Measurements from ENCODE around the gene SPTB.

Gene SPTB

DNA sequence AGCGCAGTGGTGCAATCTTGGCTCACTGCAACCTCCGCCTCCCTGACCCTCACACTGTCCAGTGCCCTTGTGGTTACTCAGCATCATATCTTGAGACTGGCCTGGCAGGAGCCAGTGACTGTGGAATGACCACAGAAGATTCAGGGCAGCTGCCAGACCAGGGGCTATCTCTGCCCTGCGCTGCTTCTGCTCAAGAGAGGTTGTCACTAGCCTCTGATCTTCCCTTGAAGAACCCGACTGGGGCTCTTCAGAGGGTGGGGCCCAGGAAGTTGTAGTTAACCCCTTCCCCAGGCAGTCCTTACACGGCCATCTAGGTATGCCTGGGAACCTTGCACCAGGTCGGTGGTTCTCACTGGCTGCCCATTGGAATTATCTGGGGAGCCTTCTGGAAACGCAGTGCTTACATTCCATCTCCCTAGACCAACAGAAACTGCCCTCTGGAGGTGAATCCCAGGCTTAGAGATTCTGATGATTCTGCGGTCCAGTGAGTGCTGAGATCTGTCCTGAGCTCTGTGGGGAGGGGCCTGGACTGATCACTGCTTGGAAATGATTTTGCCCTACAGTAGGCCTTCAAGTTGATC, 134.1 kb downstream of the SPTB start:
- Histone ChIP-seq H3K4me2 (ENCODE audit: low read depth, low read length, poor library complexity, severe bottlenecking) (no peak overlapping the region), H3K27ac (ENCODE audit: low read depth, low read length) (no peak overlapping the region), H2AFZ (ENCODE audit: low read depth, low read length, severe bottlenecking) (no peak overlapping the region), H3F3A (ENCODE audit: insufficient read depth) (no peaks in the 10 kb centered on the region), H3K9ac (ENCODE audit: low read length) (no peak overlapping the region), H3K36me3 (ENCODE audit: low read length) (no peaks in the 10 kb centered on the region), H4K20me1 (ENCODE audit: low read depth, low read length) (no peaks in the 10 kb centered on the region), H3K27me3 (ENCODE audit: low read length) (no peaks in the 10 kb centered on the region), H3K79me2 (ENCODE audit: insufficient read depth, low read length) (no peaks in the 10 kb centered on the region), H3K4me3 (ENCODE audit: insufficient read depth, low read length, poor library complexity, severe bottlenecking) (no peak overlapping the region), H3K9me3 (ENCODE audit: insufficient read depth, low read length) (no peaks in the 10 kb centered on the region), H3K9me2 (replicated peaks; ENCODE audit: insufficient read depth, low read length) (no peaks in the 10 kb centered on the region)
- no peak for TF ChIP-seq CTCF (IDR thresholded peaks at IDR 0.05; ENCODE audit: insufficient read depth, low read length, poor library complexity, severe bottlenecking)
- no peak for TF ChIP-seq EZH2phosphoT487 (conservative IDR thresholded peaks at IDR 0.05; ENCODE audit: low read length)

DNA sequence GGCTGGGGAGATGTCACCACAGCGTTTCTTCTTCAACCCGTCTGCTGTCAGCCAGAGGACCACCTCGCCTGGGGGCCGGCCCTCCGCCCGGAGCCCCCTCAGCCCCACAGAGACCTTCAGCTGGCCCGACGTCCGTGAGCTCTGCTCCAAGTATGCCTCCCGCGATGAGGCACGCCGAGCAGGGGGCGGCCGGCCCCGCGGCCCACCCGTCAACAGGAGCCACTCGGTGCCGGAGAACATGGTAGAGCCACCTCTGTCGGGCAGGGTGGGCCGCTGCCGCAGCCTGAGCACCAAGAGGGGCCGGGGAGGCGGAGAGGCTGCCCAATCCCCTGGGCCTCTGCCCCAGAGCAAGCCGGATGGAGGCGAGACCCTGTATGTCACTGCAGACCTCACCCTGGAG, 136.6 kb downstream of the SPTB start:
- Histone ChIP-seq H3K4me2 (ENCODE audit: low read depth, low read length, poor library complexity, severe bottlenecking) (no peak overlapping the region), H3K9ac (ENCODE audit: low read length) (no peak overlapping the region), H3K27me3 (ENCODE audit: low read length) (no peaks in the 10 kb centered on the region), H3K9me2 (replicated peaks; ENCODE audit: insufficient read depth, low read length) (no peaks in the 10 kb centered on the region), H3K4me3 (ENCODE audit: insufficient read depth, low read length, poor library complexity, severe bottlenecking) (no peak overlapping the region), H3F3A (ENCODE audit: insufficient read depth) (no peaks in the 10 kb centered on the region), H3K9me3 (ENCODE audit: insufficient read depth, low read length) (no peaks in the 10 kb centered on the region), H3K79me2 (ENCODE audit: insufficient read depth, low read length) (no peaks in the 10 kb centered on the region), H4K20me1 (ENCODE audit: low read depth, low read length) (no peaks in the 10 kb centered on the region), H3K36me3 (ENCODE audit: low read length) (no peaks in the 10 kb centered on the region), H3K27ac (ENCODE audit: low read depth, low read length) (no peak overlapping the region), H2AFZ (ENCODE audit: low read depth, low read length, severe bottlenecking) (no peak overlapping the region)
- no peak for TF ChIP-seq CTCF (IDR thresholded peaks at IDR 0.05; ENCODE audit: insufficient read depth, low read length, poor library complexity, severe bottlenecking)

- H3K9me2 ChIP-seq (replicated peaks; ENCODE audit: insufficient read depth, low read length): no peaks in the 10 kb centered on the region
- H3F3A ChIP-seq (ENCODE audit: insufficient read depth): no peaks in the 10 kb centered on the region
- H3K27me3 ChIP-seq (ENCODE audit: low read length): no peaks in the 10 kb centered on the region
- H3K79me2 ChIP-seq (ENCODE audit: insufficient read depth, low read length): no peaks in the 10 kb centered on the region
- TF ChIP-seq EZH2phosphoT487 (conservative IDR thresholded peaks at IDR 0.05; ENCODE audit: low read length) (no peak), CTCF (IDR thresholded peaks at IDR 0.05; ENCODE audit: insufficient read depth, low read length, poor library complexity, severe bottlenecking) (no peak)
- no peaks in the 10 kb centered on the region for H3K9me3 ChIP-seq (ENCODE audit: insufficient read depth, low read length)
- no peaks in the 10 kb centered on the region for H3K36me3 ChIP-seq (ENCODE audit: low read length)
- H3K27ac ChIP-seq (ENCODE audit: low read depth, low read length): no peak overlapping the region
- no peak overlapping the region for H3K9ac ChIP-seq (ENCODE audit: low read length)
- no peak overlapping the region for H3K4me3 ChIP-seq (ENCODE audit: insufficient read depth, low read length, poor library complexity, severe bottlenecking)
- no peak overlapping the region for H2AFZ ChIP-seq (ENCODE audit: low read depth, low read length, severe bottlenecking)
- no peaks in the 10 kb centered on the region for H4K20me1 ChIP-seq (ENCODE audit: low read depth, low read length)
- H3K4me2 ChIP-seq (ENCODE audit: low read depth, low read length, poor library complexity, severe bottlenecking): no peak overlapping the region
Observed at GRCh38 chr14:64741961-64742360, 137.7 kb downstream of the SPTB start.

All from SU-DHL-6 (cell line).